HG03469 (cell line): ENCODE measurements around the gene STPG3.

Experiments used
- ATAC-seq: cut with Tn5 transposase; IDR thresholded peaks from one replicate; pipeline ENCODE4 v1.9.1; 2021; ENCODE audit warnings: mild to moderate bottlenecking, moderate library complexity, moderate number of reproducible peaks; ENCODE audit not compliant: unreplicated experiment

Gene STPG3

GRCh38 chr9:137221506-137222111, 29.5 kb upstream of the STPG3 start:
- no peak for ATAC-seq

DNA sequence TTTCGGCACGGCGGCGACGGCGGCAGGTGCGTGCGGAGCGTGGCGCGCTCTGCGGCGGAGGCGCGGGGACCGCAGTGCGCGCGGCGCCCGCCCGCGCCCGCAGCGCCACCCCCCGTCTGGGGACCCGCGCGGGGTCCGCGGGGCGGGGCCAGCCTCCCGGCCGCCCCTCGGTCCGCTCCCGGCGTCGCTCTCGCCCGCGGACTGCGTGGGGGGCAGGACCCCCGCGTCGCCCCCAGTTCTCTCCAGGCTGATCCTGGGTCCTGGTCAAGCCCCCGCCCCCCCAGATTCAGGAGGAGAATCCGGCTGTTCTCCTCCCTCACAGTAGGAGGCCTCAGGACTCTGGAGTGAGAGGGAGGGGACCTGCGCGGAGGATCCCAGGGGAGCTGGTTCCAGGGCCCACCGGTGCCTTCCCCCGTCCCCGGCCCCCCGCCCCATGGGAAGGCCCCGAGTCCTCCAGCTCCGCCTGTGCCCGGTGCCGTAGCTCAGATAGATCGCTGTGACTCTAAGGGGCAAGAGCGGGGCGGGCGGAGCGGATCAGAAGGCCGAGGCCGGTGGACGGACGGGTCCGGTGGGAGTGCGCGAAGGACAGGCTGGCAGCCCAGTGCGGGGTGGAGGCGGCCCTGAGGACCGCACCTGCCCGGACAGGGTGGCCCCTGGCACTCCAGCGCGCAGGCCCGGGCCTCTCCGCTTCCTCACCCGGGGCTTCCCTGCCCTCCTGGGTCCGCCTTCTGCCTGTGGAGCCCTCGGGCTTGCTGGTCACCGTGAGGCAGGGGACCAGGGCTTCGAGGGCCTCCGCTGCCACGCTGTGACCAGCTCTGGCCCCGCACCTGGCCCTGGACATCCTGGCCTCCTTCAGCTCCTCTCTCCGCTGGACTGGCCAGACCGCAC, 28.7 kb upstream of the STPG3 start, which contains the start of gene RNF208:
Gene RNF208, minus strand, starts transcription at position 51 of the 888 bp plus-strand sequence. CDS start 1,028 bp downstream, outside the sequence.
- peak; percentile 2 for ATAC-seq

DNA sequence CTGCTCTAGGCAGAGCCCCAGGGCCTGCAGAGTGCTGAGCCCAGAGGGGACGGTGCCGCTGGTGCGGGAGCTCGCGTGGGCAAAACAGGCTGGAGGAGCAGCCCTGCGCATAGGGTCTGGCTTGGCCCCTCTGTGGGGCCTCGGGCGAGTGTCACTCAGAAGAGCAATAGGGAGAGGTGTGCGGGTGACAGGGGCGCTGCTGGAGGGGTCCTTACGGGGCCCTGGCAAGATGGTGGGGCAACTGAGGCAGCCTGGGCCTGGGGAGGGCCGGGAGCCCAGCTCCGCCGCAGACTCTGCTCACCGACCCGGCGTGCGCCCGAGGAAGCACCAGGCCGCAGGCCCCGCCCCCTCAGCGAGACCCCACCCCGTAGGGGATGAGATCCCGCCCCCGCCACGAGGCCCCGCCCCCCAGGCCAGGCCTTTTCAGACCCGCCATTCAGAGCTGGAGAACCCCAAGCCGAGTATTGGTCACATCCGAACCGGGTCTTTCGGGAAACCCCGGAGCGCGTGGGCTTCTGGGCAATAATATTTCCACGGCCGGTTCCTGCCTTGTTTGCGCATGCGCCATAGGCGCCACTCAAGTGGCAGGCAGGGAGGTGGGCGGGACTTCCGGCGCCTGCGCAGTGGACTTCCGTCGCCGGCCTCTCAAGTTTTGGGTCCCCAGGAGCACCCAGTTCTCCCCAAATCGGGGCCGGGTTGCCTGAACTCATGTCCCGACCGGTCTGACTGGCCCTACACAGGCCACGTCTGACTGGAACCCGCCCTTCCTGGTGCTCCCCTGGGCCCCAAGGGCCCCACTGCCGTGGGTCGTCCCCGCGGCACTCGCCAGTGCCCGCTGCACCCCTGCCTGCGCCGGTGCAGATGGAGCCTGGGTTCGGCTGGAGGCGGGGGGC, 27.8 kb upstream of the STPG3 start:
- peak; percentile 43 for ATAC-seq

GRCh38 chr9:137224830-137225694, 26.0 kb upstream of the STPG3 start, which contains the start of gene CYSRT1:
Gene CYSRT1 (plus strand): TSS chr9:137225174. CDS start chr9:137225622, 448 bp downstream.
- no peak for ATAC-seq

DNA sequence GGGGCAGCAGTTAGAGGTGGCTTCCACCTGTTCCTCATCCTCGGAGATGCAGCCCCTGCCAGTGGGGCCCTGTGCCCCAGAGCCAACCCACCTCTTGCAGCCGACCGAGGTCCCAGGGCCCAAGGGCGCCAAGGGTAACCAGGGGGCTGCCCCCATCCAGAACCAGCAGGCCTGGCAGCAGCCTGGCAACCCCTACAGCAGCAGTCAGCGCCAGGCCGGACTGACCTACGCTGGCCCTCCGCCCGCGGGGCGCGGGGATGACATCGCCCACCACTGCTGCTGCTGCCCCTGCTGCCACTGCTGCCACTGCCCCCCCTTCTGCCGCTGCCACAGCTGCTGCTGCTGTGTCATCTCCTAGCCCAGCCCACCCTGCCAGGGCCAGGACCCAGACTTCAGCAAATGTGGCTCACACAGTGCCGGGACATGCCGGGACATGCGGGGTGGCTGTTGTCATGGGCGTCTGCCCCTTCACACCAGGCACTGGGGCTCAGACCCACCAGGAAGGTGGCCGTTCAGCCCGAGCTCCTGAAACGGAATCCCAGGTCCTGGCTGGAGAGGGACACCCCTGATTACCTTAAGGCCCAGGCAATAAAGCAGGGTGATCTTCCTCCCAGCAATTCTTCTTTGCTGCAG, 25.3 kb upstream of the STPG3 start:
- no peak for ATAC-seq

- no peak for ATAC-seq
These were observed 24.6 kb upstream of the STPG3 start for GRCh38 chr9:137226338-137227053.

DNA sequence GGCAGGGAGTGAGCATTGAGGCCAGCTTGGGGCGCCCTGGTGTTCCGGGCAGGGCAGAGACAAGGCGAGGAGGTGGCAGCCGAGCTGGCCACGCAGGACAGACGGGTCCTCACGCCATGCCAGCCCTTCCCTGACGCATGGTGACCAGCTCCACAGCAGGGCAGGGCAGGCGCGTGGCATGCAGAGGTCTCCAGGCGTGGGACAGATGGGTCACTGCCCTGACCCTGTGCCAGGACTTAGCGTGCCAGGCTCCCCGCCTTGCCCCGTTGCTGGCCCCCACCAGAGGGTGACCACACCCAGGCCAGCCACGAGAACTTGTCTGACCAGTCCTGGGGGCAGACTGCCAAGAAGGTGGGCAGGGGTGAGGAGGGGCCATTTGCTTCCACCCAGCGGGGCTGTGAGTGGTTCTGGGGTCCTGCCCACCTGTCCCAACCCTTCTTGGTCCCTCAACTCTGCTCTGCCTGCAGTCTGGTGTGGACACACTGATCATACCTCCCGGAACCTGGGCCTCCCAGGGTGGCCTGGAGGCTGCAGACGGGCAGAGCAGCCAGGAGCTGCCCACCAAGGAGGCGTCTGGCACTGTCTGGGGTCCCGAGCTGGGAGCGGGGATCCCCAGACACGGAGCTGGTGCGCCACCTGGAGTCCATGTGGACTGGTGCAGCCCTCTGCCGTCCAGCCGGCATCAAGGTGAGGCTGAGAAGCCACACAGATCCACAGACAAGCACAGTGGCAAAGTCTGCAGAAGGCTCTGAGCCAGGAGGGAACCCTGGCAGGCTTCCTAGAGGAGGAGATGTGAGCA, 23.8 kb upstream of the STPG3 start, which contains the start of gene RNF224:
Gene RNF224, plus strand, starts transcription at position 449 of the 799 bp plus-strand sequence. CDS start 834 bp downstream, outside the sequence.
- ATAC-seq, result no peak

DNA sequence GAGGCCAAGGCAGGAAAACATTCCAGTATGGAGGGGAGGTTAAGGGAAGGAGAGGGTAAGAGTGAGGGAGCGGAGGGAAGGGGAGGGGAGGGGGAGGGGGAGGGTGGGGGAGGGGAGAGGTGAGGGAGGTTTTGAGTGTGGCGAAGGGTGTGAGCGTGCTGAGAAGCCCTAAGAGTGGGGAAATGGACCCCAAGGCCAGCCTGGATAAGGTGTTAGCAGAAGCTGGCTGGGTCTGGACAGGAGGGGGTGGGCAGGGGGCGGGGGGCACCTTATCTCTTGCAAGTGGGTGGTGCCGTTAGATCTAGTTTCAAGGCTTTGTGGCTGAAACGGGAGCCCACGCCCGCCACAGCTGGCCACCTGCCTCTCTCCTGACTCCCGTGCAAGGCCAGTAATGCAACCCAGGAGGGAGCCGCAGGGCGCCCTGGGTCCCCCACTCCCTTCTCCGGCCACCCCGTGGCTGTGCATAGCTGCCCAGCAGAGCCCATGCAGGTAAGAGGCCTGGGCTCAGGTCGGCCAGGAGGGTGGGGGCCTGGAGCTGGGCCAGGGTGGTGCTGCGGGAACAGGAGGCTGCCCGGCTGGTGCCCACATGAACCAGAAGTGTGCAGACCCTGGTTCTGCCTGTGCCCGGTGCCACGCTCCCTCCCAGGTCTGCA, 23.1 kb upstream of the STPG3 start:
- no peak for ATAC-seq

GRCh38 chr9:137228506-137228967, 22.5 kb upstream of the STPG3 start:
- ATAC-seq, result no peak

DNA sequence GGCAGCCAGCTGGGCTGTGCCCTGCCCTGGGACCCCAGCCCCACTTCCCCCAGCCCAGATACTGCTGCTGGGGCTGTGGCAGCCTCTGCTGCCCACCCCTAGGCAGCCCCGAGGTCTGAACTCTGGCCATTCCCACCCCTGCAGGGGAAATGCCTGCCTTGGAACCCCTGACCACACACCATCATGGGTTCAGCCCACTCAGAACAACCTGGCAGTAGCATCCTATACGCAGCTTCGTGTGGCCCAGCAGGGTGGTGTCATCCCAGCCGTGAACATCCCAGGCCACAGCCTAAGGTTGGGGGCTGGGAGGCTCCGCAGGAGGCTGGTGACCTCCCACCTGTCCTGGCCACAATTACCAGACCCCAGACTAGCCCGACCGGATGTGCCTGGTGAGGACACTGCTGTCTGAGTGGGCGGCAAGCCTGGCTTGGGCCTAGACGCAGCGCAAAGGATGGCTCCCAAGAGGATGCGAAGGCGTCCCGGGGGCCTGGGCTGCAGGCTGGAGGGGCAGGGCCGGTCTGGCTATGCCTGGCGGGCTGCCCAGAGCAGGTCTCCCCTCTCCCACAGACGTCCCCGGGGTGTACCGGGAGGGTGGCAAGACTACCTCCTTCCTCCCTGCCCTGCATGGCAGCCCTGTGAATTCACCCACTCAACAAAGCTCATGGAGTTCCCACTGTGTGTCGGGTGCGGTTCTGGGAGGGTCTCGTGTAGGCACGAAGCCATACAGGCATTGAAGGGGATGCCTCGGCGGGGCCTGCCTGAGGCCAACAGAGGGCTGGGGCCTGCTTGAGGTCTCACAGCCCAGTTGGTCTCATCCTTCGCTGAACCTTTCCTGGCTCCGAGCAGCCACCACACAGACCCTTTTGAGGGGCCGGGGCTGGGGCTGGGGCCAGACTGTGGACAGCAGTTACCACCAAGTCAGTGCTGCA, 21.9 kb upstream of the STPG3 start:
- ATAC-seq, result no peak

GRCh38 chr9:137229903-137230704, 21.0 kb upstream of the STPG3 start:
- no peak for ATAC-seq

- ATAC-seq, result no peak
These were observed 20.2 kb upstream of the STPG3 start, which contains the start of gene SLC34A3 for GRCh38 chr9:137230705-137231371. Gene SLC34A3 (plus strand): TSS chr9:137230901. CDS start chr9:137231703, 802 bp downstream.

DNA sequence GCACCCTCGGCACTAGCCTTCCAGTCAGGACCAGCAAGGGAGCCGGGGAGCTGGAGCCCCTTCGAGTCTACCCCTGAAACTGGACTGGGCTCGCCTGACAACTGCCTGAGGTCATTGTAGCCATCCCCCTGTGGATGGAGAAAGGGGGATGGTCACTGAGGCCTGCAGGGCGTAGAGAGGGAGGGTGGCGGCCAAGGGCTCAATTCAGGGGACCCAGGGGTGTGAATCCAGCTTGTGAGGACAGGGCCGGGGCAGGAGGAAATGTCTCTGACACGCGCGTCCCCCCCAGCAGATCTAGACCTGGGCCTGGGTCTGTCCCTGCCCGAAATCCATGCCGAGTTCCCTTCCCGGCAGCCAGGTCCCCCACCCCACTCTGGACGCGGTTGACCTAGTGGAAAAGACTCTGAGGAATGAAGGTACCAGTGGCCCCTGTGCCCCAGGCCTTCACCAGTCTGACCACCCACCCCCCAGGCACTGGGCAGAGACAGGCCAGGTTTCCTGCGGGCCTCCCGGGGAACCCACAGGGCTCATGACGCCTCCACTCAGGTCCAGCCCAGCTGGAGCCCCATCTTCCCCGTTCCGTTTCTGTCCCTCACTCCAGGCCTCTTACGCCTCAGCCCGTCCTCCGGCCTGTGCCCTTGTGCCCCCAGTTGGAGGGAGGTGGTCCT, 19.6 kb upstream of the STPG3 start:
- no peak for ATAC-seq

DNA sequence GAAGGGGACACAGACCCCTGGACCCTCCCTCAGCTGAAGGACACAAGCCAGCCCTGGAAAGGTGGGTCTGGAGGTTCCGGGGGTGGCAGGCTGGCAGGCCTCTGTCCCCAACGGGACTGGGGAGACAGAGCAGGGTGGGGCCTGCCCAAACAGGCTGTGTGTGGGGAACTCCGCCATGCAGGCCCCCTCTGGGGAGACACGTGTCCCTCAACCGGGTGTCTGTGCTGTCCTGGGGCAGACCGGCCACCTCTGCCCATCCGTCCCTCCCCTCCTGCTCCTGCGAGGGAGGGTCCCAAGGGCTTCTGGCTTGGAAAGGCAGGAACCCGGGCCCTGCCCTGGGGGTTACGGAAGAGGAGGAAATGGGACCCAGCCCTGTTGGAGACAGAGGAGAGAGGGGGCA, 19.0 kb upstream of the STPG3 start:
- no peak for ATAC-seq
